HepG2 (cell line): ENCODE data around the gene PTGR2. TPM values are rescaled to one million over a fixed set of nuclear protein-coding genes. Genes with fewer than 3 reads are reported as not detected.

Experiments
- ARID5B ChIP-seq: IDR thresholded peaks from 2 replicates; pipeline ENCODE4 v1.4.0; 2020; ENCODE audit warnings: mild to moderate bottlenecking, missing genetic modification reagents
- HDAC1 ChIP-seq: sonication (generic); formaldehyde crosslinking; IDR thresholded peaks from 2 replicates; pipeline ENCODE4 v1.5.1; 2020; ENCODE audit warnings: mild to moderate bottlenecking, missing genetic modification reagents
- HDAC2 ChIP-seq: sonication (generic); formaldehyde crosslinking; IDR thresholded peaks from 2 replicates; pipeline ENCODE4 v1.4.0; 2020; ENCODE audit warnings: missing genetic modification reagents
- MLXIP ChIP-seq: sonication (generic); formaldehyde crosslinking; IDR thresholded peaks from 2 replicates; pipeline ENCODE4 v1.9.0; 2021; ENCODE audit warnings: missing genetic modification reagents, borderline replicate concordance
- NFE2L1 ChIP-seq: sonication (generic); formaldehyde crosslinking; IDR thresholded peaks from 2 replicates; pipeline ENCODE4 v1.4.0; 2020; ENCODE audit warnings: missing genetic modification reagents, mild to moderate bottlenecking, borderline replicate concordance
- PCBP2 ChIP-seq: fragments of 200-400 bp; formaldehyde crosslinking; optimal IDR thresholded peaks from 2 replicates; pipeline ENCODE3; 2018; ENCODE audit warnings: low read length, low read depth; ENCODE audit not compliant: poor library complexity, severe bottlenecking
- PRDM10 ChIP-seq: sonication (generic); formaldehyde crosslinking; IDR thresholded peaks from 2 replicates; pipeline ENCODE4 v1.4.0; 2020; ENCODE audit warnings: low read depth, missing genetic modification reagents
- PREB ChIP-seq: sonication (generic); formaldehyde crosslinking; IDR thresholded peaks from 2 replicates; pipeline ENCODE4 v1.4.0; 2020; ENCODE audit warnings: missing genetic modification reagents
- RAD21 ChIP-seq: fragments of 450-650 bp; formaldehyde crosslinking; IDR thresholded peaks from 2 replicates; pipeline ENCODE4 v1.5.0; 2020; ENCODE audit warnings: mild to moderate bottlenecking
- TEAD2 ChIP-seq: sonication (generic); formaldehyde crosslinking; IDR thresholded peaks from 2 replicates; pipeline ENCODE4 v1.9.0; 2021; ENCODE audit warnings: missing genetic modification reagents
- XBP1 ChIP-seq: sonication (generic); formaldehyde crosslinking; IDR thresholded peaks from 2 replicates; pipeline ENCODE4 v1.5.0; 2020; ENCODE audit warnings: missing genetic modification reagents
- ZC3H13 ChIP-seq: sonication (generic); formaldehyde crosslinking; IDR thresholded peaks from 2 replicates; pipeline ENCODE4 v1.8.1; 2023; ENCODE audit warnings: mild to moderate bottlenecking, missing genetic modification reagents, moderate library complexity
- ZFP82 ChIP-seq: sonication (generic); formaldehyde crosslinking; IDR thresholded peaks from 2 replicates; pipeline ENCODE4 v1.5.1; 2020; ENCODE audit warnings: mild to moderate bottlenecking, missing genetic modification reagents, borderline replicate concordance
- ZKSCAN8 ChIP-seq: IDR thresholded peaks from 2 replicates; pipeline ENCODE4 v1.6.1; 2016; ENCODE audit warnings: borderline replicate concordance, missing genetic modification reagents, missing compliant biosample characterization
- ZMYM2 ChIP-seq: sonication (generic); formaldehyde crosslinking; IDR thresholded peaks from 2 replicates; pipeline ENCODE4 v1.8.0; 2022; ENCODE audit warnings: mild to moderate bottlenecking, missing genetic modification reagents
- ZNF256 ChIP-seq: sonication (generic); formaldehyde crosslinking; conservative IDR thresholded peaks from 2 replicates; pipeline ENCODE4 v1.4.0; 2020; ENCODE audit warnings: missing genetic modification reagents
- ZNF496 ChIP-seq: sonication (generic); formaldehyde crosslinking; IDR thresholded peaks from 2 replicates; pipeline ENCODE4 v1.8.1; 2023; ENCODE audit warnings: mild to moderate bottlenecking, moderate library complexity, missing genetic modification reagents; ENCODE audit not compliant: insufficient replicate concordance
- polyA plus RNA-seq, 8 experiments: library from polyadenylated mRNA; depleted of rRNA in 3 of 8; stranded (reverse) in 7 of 8; unstranded in 1 of 8; fragments of >200 nt; fragmentation: Illumina TruSeq in 4 of 8; extraction: Trizol in 4 of 8; gene quantifications; 2 replicates each; pipeline versions ENCODE4 v1.2.1 to v1.2.3, GENCODE V29; 2011 to 2016; ENCODE audit warnings: low read depth in 4 of 8, missing spikeins in 1 of 8, mixed read lengths in 1 of 8; ENCODE audit not compliant: insufficient read depth in 1 of 8
- total RNA-seq, 5 experiments: library from RNA; depleted of rRNA; stranded (reverse); fragments of >200 nt; fragmentation: Illumina TruSeq; extraction: Trizol; gene quantifications; 2 replicates each; pipeline ENCODE4 v1.2.3, GENCODE V29; 2016; ENCODE audit warnings: low read depth in 1 of 5

The PTGR2 gene
- total and polyA plus RNA-seq, 2 of the 13 experiments (the other 11 are each of a cell fraction or from before 2014, with no cell fraction given): 3.0 to 4.3 TPM

- TF ChIP-seq HDAC2 (CRISPR knock-in tag): 0 out of 2 replicates have a peak, but pooled peaks have one; percentile 20
- TF ChIP-seq ZC3H13 (CRISPR knock-in tag): no peak
- no peak for TF ChIP-seq ZNF496 (CRISPR knock-in tag)
- no peak for TF ChIP-seq HDAC1 (CRISPR knock-in tag)
- peak; percentile 48; the same call in 1 of the 2 replicates for TF ChIP-seq ARID5B (CRISPR knock-in tag)
- TF ChIP-seq RAD21 (CRISPR knock-in tag): peak; percentile 94
- TF ChIP-seq ZNF256 (CRISPR knock-in tag): no peak
- TF ChIP-seq TEAD2 (CRISPR knock-in tag): no peak
- no peak for TF ChIP-seq MLXIP (CRISPR knock-in tag)
- no peak for TF ChIP-seq PCBP2
- no peak for TF ChIP-seq ZMYM2 (CRISPR knock-in tag)
- TF ChIP-seq ZKSCAN8 (CRISPR knock-in tag): no peak
- no peak for TF ChIP-seq NFE2L1 (CRISPR knock-in tag)
- TF ChIP-seq PRDM10: no peak
- no peak for TF ChIP-seq XBP1 (CRISPR knock-in tag)
- TF ChIP-seq ZFP82 (CRISPR knock-in tag): no peak
- no peak for TF ChIP-seq PREB (CRISPR knock-in tag)
Observed at GRCh38 chr14:73825551-73826188, 26.0 kb upstream of the PTGR2 start (continued).
